ENCODE data around the gene MCM8.

Gene MCM8

GRCh38 chr20:5950271-5951031 is at the start of gene MCM8, which contains the start of gene TRMT6:
Gene MCM8, plus strand, starts transcription at chr20:5950652. Its CDS starts 1,364 bp downstream, at chr20:5952016.
Gene TRMT6, minus strand, starts transcription at chr20:5950533. Its CDS starts 128 bp downstream, at chr20:5950405.
- peaks cover 15 to 34% of the 10 kb centered on the region in 2 donors for H3K4me1 Mint-ChIP-seq
- peaks cover 33 to 48% of the 10 kb centered on the region in 2 donors for H3K36me3 Mint-ChIP-seq
- peak within 1 kb of the TSS; percentile 88 to 93 for H3K4me3 Mint-ChIP-seq
- H3K9me3 Mint-ChIP-seq = no peaks in the 10 kb centered on the region
- peak; percentile 96 for DNase-seq
- peak within 1 kb of the TSS; percentile 89 for H3K27ac Mint-ChIP-seq
- no peaks in the 10 kb centered on the region for H3K27me3 Mint-ChIP-seq
- peak; percentile 96 to 98 for ATAC-seq (replicated peaks)

DNA sequence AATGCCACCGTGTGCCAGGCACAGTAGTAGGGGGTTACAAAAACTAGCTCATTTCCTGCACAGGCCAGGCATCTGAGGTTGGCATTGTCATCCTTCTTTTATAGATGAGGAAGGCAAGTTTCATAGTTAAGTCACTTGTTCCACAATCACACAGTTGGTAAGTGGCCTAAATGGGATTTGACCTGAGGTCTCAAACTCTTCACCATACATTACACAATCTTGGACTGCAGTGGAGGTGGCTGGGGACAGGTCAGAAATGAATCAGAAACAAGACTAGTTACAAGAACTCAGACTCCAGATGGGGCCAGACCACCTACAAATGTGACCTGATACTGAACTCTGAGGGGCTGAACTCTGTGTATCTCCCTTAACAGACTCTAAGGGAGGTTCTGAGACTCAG is 49.5 kb upstream of the MCM8 start:
- Mint-ChIP-seq H3K36me3 (peaks cover 0 to 1% of the 10 kb centered on the region in 2 donors), H3K27me3 (peaks cover 30 to 33% of the 10 kb centered on the region in 2 donors), H3K4me3 (no peak overlapping the region), H3K9me3 (peaks cover 0 to 4% of the 10 kb centered on the region in 2 donors), H3K27ac (no peak overlapping the region), H3K4me1 (no peaks in the 10 kb centered on the region)
- DNase-seq (no peak), ATAC-seq (replicated peaks) (no peak)

DNA sequence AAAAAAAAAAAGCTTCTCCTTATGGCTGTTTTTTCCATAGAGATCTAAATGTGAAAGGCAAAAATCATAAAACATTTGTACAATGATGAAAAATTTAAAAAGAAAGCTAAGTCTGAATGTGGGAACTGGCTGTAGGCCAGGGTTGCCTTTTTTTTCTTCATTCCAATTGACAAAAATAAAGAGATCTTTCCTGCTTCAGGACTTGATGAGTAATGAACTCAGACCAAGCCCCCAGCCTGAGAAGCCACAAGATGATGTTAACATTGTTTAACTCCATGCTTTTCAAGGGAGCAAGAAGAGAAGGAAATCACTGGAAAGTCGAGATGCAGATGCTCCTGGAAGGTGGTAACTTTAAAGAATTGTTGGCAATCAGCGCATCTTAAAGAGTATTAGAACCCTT is 41.5 kb upstream of the MCM8 start:
- Mint-ChIP-seq H3K4me1 (peaks cover 5 to 18% of the 10 kb centered on the region in 2 donors), H3K36me3 (peaks cover 0 to 3% of the 10 kb centered on the region in 2 donors), H3K27me3 (peaks cover 63 to 68% of the 10 kb centered on the region in 2 donors), H3K9me3 (no peaks in the 10 kb centered on the region), H3K4me3 (no peak overlapping the region), H3K27ac (no peak overlapping the region)
- ATAC-seq (replicated peaks) (no peak), DNase-seq (no peak)

DNA sequence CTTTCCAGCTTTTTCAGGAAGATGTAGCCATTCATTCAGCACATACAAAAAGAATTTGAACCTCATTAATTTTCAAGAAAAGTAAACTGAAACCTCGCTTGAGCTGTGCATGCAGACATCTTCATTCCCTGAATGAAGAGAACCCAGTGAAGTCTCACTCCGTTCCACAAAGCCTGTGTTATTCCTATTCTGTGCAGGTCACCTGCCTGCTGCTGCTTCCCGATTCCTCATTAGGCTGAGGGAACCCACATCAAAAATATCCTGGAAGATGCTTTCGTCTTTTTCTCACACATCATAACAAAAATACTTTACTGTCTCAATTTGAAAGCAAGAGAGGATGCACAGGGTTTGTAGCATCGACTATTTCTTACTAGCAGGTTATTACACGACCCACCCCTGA is 40.3 kb upstream of the MCM8 start:
- Mint-ChIP-seq H3K4me1 (peaks cover 5 to 18% of the 10 kb centered on the region in 2 donors), H3K9me3 (no peaks in the 10 kb centered on the region), H3K4me3 (no peak overlapping the region), H3K36me3 (peaks cover 0 to 3% of the 10 kb centered on the region in 2 donors), H3K27me3 (peaks cover 63% of the 10 kb centered on the region in 2 donors), H3K27ac (no peak overlapping the region)
- DNase-seq = no peak
- no peak for ATAC-seq (replicated peaks)

- ATAC-seq (replicated peaks) (no peak), DNase-seq (no peak)
- Mint-ChIP-seq H3K27me3 (peaks cover 56 to 61% of the 10 kb centered on the region in 2 donors), H3K4me1 (peaks cover 5 to 18% of the 10 kb centered on the region in 2 donors), H3K36me3 (peaks cover 0 to 3% of the 10 kb centered on the region in 2 donors), H3K27ac (no peak overlapping the region), H3K4me3 (no peak overlapping the region), H3K9me3 (no peaks in the 10 kb centered on the region)
Measured at GRCh38 chr20:5913166-5913565, 37.3 kb upstream of the MCM8 start.

DNA sequence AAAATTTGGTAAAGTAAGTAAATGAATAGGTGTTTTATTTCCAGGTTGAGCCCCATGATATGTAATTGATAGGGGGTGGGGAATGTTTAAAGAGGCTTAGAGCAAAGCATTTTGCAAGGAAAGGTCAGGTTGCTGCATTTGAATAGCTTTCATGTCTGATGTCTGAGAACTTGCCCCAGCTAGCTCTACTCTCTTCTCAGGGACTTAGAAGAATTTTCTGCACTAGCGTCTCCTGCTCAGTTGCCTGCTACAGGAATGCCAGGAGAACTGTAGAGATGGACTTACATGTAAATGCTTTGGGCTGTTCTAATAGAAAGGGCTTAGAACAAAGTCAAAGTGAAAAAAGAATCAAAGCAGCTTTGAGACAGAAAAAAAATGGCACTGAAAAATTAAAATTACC is 35.6 kb upstream of the MCM8 start:
- Mint-ChIP-seq H3K36me3 (peaks cover 0 to 3% of the 10 kb centered on the region in 2 donors), H3K27ac (no peak overlapping the region), H3K27me3 (peaks cover 47 to 48% of the 10 kb centered on the region in 2 donors), H3K4me3 (no peak overlapping the region), H3K4me1 (peaks cover 12 to 18% of the 10 kb centered on the region in 2 donors), H3K9me3 (no peaks in the 10 kb centered on the region)
- ATAC-seq (replicated peaks) (no peak), DNase-seq (no peak)

DNA sequence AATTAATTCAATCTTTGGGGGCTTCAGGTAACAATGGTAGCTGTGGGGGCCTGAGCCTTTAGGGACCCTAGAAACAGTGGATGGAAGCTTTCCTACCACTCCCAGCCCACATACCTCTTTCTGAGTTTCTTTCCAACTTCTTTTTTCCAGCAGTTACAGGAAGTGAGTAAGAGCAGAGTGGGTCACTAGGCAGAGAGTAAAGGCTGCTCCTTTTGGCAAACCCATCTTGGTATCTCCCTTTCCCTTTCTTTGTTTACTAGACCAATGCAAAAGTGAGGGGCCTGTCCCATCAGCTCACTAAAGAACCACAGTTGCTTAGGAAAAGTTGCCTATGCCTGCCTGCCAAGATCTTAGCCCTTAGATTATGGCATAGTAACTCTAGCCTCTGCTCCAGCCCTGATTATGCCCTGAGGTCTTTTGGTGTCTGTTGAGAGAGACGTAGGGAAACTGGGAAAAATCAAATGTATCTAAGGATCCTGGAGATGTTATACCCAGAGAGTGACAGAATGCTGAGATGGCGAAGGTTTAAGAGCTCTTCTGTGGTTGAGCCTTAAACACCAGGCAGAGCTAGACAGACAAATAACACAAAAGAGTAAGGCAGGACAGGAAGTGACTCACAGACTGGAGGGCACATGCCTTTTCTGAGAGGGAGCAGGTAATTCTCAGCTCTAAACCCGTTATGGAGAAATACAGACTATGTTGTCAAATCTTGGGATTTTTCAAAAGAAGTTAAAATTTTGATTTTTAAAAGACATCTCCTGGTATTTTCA is 31.4 kb upstream of the MCM8 start:
- peak; percentile 52 to 56 for ATAC-seq (replicated peaks)
- Mint-ChIP-seq H3K27me3 (peaks cover 40 to 43% of the 10 kb centered on the region in 2 donors), H3K4me3 (no peak overlapping the region), H3K36me3 (no peaks in the 10 kb centered on the region), H3K4me1 (peaks cover 6 to 8% of the 10 kb centered on the region in 2 donors), H3K9me3 (no peaks in the 10 kb centered on the region), H3K27ac (no peak overlapping the region)
- DNase-seq = no peak

- no peaks in the 10 kb centered on the region for H3K9me3 Mint-ChIP-seq
- DNase-seq = no peak
- peaks cover 38 to 43% of the 10 kb centered on the region in 2 donors for H3K27me3 Mint-ChIP-seq
Measured at GRCh38 chr20:5919626-5920544, 30.6 kb upstream of the MCM8 start.

DNA sequence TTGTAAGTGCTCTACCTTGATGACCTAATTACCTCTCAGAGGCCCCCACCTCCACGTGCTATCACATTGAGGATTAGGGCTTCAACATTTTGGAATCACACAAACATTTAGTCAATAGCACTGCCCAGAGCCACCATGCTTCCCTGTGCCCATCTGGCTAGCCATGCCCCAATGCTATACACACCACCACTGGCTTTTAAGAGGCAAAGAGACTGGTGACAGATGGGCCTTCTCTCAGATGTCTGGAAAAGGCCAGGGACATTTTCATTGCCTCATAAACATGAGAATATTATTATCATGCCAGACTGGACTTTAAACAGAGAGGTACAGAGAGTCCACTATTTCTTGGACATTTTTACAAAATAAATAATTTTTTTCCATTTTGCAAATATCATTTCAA is 29.9 kb upstream of the MCM8 start:
- ATAC-seq (replicated peaks) (no peak), DNase-seq (no peak)
- Mint-ChIP-seq H3K36me3 (no peaks in the 10 kb centered on the region), H3K9me3 (no peaks in the 10 kb centered on the region), H3K27me3 (peaks cover 31 to 36% of the 10 kb centered on the region in 2 donors), H3K4me3 (no peak overlapping the region), H3K4me1 (peaks cover 6 to 8% of the 10 kb centered on the region in 2 donors), H3K27ac (no peak overlapping the region)

More at GRCh38 chr20:5919626-5920544, 30.6 kb upstream of the MCM8 start:
- Mint-ChIP-seq H3K4me3 (no peak overlapping the region), H3K27ac (no peak overlapping the region), H3K4me1 (peaks cover 6 to 8% of the 10 kb centered on the region in 2 donors), H3K36me3 (no peaks in the 10 kb centered on the region)
- ATAC-seq (replicated peaks) = no peak

DNA sequence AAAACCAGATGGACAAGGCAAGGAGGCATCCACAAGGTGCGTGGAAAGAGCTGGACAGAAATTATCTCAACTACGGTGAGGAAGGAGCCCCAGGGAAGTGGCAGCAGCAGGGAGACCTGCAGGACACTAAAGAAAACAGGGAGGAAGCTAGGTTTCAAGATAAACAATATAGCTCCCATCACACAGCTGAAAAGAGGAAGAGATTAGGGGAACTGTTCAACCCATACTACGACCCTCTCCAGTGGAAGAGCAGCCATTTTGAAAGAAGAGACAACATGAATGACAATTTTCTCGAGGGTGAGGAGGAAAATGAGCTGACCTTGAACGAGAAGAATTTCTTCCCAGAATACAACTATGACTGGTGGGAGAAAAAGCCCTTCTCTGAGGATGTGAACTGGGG is 27.0 kb upstream of the MCM8 start:
- H3K4me1 Mint-ChIP-seq = peaks cover 6 to 8% of the 10 kb centered on the region in 2 donors
- no peak overlapping the region for H3K27ac Mint-ChIP-seq
- ATAC-seq (replicated peaks) = no peak
- H3K27me3 Mint-ChIP-seq = peaks cover 24% of the 10 kb centered on the region in 2 donors
- DNase-seq = no peak
- no peak overlapping the region for H3K4me3 Mint-ChIP-seq
- no peaks in the 10 kb centered on the region for H3K9me3 Mint-ChIP-seq
- H3K36me3 Mint-ChIP-seq = no peaks in the 10 kb centered on the region

DNA sequence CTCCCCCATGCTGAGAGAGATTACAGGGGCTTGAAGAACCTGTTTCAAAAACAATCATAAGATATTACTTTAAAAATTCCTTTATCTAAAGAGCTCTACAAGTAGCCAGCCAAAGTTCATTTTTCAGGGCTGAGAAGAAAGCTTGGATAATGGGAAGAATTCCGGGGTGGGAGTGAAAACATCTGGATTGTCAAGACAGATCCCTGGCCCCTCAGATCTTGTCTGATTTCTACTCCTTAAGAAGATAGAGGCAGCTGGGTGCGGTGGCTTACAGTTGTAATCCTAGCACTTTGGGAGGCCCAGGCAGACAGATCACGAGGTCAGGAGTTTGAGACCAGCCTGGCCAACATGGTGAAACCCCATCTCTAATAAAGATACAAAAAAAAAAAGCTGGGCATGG is 24.9 kb upstream of the MCM8 start:
- Mint-ChIP-seq H3K36me3 (no peaks in the 10 kb centered on the region), H3K4me3 (no peak overlapping the region), H3K27ac (no peak overlapping the region), H3K4me1 (peaks cover 0 to 6% of the 10 kb centered on the region in 2 donors), H3K9me3 (no peaks in the 10 kb centered on the region), H3K27me3 (peaks cover 31 to 44% of the 10 kb centered on the region in 2 donors)
- DNase-seq (no peak), ATAC-seq (replicated peaks) (no peak)

GRCh38 chr20:5927749-5928462 is 22.5 kb upstream of the MCM8 start:
- no peak for DNase-seq
- no peak overlapping the region for H3K27ac Mint-ChIP-seq
- H3K9me3 Mint-ChIP-seq = no peaks in the 10 kb centered on the region
- peaks cover 21 to 35% of the 10 kb centered on the region in 2 donors for H3K27me3 Mint-ChIP-seq
- H3K36me3 Mint-ChIP-seq = no peaks in the 10 kb centered on the region
- no peak overlapping the region for H3K4me3 Mint-ChIP-seq
- ATAC-seq (replicated peaks) = no peak
- H3K4me1 Mint-ChIP-seq = peaks cover 0 to 6% of the 10 kb centered on the region in 2 donors
